Kidney capillary endothelial cell (primary cell): ENCODE measurements around the gene SETBP1.
"Not testable (repeated sequence)": the region's sequence is repeated elsewhere in the genome, so short reads cannot be mapped to it uniquely, and the experiment has no call there.

Experiments used
- DNase-seq: peaks from one replicate; pipeline ENCODE4 v3.0.0-alpha.2; 2018; ENCODE audit warnings: low spot score

SETBP1 gene

DNA sequence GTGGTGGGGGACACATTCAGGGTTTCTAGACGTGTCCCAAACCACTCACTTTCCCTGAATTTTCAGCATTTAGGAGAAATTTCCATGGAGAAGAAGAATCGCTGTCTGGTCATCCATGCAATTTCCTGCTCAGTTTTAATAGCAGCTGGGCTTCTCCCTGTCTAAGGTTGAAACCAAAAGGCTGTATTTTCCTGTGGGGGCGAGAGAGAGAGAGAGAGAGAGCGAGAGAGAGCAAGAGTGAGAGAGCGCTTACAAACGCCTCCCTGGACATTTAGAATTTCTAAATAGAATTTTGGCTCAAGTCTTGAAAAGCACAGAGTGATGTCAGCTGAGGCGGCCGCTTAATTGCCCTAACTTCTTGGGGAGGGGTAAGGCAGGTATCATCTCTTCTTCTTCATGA is 110.8 kb downstream of the SETBP1 start:
- no peak for DNase-seq

DNA sequence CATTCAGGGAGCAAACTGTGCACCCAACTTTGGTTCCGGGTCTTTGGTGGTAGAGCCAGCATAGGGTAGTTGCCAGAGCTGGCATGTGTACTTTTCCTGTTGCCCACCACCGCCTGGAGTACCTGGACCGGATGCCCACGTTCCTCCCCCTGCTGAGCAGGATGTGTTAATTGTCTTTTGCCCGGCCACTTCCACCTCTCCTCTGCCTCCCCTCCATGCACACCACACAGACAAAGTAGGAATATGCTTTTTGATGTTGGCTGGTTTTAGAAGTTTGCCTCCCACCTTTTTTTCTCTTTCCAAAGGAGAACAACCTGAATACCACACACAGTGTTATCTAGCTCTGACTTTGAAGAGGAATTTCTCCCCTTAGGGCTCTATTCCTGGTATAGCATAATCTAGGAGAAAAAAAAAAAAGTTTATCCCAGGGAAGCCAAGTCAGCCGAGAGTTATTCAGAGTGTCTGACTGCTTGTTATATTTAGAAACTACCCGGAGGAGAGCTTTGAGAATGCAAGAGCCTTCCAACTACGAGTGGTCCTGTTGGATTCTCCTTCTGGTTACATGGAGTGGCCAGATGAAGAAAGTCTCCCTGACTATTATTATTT is 111.9 kb downstream of the SETBP1 start:
- no peak for DNase-seq

DNA sequence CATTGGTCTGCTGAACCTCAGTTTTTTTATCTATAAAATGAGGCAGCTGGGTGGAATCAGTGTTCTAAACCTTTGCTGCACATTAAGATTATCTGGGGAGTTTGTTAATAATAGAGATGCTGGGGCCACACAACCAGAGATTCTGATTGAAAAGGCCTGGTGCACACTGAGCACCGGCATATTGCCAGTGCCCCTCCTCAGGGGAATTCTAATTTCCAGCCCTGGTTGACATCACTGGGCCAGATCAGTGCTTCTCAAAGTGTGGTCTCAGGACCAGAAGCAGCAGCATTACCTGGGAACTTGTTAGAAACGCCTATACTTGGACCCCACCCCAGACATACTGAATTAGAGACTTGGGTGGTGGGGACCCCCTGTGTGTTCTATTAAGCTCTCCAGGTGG is 112.5 kb downstream of the SETBP1 start:
- DNase-seq: no peak

DNA sequence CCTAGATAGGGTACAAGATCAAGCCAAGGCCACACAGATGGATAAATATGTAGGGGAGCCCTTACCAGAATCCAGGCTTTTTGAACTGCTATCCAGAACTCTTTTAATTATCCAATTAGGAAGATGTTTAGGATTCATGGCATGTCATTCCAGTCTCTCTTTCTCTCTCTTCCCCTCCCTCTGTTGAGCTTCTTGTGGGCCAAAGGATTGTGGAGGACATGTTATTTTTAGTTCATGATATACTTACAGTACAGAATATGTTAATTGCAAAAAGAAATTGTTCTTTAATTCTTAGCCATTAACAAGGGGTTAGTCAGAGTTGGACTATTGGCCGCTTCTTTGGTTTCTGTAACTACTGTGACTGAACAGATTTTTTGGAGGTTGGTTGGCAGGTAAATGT is 113.0 kb downstream of the SETBP1 start:
- no peak for DNase-seq

DNA sequence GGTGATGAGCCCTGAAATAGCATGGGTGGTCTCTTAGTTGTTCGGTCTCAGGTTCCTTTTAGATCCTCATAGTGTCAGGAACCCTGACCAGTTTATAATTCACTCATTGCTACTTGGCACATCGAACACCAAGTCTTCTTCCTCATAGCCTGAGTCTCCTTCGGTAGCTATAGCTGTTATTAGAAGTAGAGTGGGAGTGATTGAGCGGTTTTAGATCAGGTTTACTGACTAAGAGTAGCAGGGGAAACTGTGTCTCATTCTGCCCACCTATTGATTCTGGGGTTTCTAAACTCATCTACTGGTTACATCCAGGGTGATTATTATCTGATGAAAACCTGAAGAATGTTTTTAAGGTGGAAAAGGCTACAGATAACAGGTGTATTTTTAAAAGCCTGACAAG is 114.6 kb downstream of the SETBP1 start:
- no peak for DNase-seq

DNA sequence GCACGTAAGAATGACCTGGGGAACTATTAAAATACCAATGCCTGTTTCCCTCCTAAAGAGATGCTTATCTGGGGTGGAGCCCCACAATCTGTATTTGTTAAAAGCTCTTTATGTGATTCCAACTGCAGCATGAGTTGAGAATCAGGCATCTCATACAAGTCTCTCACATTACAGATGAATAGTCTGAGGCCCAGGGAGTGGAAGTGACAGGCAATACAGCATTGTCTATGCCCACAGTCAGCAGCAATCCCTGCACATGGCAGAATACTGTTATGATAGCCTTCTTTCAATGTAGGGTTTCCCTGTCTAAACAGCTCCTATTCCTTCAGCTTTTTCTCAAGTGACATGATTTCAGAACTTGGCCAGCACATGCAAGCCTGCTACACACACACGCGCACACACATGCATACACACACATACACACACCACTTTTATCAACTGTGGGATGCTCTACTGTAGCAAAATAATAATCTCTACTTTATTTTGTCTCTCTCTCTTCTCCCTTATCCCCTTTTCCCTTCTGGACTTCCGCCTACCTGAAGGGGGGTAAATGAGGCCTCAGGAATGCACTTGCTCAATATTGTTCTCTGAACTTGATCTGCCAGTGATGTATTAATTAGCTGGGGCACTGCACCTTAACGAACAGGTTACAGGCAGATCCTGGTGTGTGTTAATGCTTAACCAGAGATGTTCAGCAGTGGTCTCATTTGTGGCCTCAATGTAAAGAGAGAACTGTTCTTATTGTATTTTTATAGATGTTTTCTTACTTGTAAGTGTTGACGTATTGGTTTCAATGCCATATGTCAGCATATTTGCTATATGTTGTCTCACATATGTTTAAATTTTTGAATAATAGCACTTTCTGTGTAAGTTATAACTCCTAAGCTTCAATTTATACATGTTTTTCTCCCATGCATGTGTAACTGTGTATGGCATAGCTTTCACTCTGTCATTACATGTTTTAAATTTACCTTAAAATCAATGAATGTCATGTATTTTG is 116.0 kb downstream of the SETBP1 start:
- DNase-seq: no peak

DNA sequence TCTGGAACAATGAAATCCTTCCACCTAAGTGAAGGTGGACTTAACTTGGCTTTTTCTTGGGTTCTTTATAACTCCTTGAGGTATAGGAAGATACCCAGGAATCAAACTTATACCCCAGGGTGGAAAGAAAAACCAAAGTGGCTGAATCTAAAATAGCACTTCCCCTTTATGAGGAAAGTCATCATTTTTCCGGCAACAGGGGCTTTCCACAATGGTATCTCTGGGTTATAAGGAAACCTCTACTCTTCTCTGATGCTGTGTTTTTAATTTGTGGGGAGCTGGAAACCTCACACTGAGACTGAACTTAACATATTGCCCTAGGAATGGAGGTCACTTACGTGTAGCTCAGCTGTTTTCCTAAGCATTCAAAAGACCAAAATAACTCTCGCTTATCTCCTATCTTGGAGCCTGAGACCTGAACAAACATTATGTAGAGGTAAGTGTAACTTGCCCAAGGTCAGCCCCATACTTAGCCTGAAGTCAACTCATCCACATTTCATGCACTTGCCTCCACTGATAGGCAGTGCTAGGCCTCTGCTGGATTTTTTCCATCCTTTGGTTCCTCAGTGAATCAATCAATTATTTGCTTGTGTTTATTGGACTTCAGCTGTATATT is 117.9 kb downstream of the SETBP1 start:
- no peak for DNase-seq

DNA sequence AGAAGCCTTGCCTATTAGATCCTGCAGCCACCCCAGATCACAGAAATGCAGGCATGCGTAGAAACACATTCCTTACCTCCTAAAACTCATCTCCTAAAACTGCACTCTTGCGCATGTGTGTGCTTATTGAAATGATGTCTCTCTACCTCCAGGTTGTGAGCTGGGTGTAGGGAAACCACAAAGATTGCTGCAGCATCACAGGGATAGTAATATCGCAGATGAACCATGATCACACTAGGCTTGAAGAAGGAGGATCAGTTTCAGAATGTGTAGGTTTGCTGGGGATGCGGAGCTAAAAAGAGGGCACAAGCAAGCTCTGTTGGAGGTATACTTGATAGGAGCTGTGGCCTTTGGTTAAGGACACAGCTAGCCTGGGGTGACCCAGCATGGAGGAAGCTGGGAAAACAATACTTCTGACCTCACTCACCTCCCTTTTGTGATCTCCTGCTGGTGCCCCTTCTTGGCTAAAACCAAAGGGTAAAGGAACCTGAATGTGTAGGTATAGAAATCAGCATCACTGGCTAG is 118.8 kb downstream of the SETBP1 start:
- no peak for DNase-seq

DNA sequence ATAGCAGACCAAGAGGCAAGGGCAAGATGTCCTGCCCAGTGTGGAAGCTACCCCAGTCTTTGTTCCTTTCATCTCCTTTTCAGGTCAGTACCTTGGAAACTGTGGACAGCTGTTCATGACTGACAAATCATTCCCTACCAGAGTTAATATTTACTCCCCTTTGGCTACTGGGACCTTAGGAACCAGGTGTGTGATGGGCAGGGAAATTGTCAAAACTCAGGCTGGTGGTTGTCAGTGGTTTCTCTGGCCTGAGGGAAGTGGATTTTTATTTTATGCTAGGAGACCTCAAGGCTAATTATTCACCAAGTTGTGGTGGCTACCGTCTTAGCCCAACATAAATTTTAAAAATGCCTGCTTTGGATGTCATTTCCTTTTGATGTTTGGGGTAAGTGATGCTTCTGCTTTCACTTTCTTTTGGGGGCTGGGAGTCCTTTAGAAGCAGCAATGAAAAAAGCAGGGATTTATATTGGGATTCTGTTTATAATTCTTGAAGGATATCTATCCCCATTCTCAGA is 119.3 kb downstream of the SETBP1 start:
- no peak for DNase-seq

DNA sequence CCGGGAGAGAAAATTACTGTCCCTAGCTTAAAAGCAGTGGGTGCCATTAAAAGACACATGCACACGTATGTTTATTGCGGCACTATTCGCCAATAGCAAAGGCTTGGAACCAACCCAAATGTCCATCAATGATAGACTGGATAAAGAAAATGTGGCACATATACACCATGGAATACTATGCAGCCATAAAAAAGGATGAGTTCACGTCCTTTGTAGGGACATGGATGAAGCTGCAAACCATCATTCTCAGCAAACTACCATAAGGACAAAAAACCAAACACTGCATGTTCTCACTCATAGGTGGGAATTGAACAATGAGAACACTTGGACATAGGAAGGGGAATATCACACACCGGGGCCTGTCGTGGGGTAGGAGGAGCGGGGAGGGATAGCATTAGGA is 120.1 kb downstream of the SETBP1 start:
- not testable (repeated sequence) for DNase-seq

DNA sequence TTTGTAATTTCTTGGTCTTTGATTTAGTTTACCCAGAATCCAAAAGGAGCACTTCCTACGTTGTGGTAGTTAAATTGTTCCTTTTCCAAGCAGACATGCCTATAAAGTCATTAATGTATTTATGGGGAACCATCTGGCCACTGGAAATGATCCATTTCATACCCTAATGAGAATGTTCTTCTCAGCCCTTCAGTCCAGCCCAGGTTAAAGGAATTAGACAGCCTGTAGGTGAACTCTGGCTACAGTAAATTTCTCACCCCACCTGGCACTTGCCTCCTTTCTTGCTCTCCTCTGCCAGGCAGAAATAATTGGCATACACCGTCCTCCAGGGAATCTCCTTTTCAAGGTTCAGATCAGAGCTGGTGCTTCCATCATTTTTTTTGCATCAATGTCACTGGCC is 121.1 kb downstream of the SETBP1 start:
- DNase-seq: no peak

DNA sequence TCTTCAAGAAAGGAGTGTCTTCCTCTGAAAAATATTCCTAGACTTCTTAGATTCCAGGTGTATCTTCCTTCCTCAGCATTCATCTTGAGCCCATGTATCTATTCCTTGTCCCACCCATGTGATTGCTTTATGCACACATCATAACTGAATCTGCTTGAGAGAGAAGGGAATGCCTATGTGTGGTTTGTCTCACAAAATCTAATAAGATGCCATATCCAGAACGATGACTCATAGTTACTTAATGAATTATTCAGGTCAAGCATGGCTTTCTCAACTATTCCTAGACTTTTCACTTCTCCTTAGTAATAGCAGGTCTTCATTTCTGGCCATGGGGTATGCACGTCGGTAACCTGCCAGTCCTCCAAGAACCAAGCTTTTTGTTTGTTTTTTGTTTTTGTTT is 121.8 kb downstream of the SETBP1 start:
- DNase-seq: no peak

DNA sequence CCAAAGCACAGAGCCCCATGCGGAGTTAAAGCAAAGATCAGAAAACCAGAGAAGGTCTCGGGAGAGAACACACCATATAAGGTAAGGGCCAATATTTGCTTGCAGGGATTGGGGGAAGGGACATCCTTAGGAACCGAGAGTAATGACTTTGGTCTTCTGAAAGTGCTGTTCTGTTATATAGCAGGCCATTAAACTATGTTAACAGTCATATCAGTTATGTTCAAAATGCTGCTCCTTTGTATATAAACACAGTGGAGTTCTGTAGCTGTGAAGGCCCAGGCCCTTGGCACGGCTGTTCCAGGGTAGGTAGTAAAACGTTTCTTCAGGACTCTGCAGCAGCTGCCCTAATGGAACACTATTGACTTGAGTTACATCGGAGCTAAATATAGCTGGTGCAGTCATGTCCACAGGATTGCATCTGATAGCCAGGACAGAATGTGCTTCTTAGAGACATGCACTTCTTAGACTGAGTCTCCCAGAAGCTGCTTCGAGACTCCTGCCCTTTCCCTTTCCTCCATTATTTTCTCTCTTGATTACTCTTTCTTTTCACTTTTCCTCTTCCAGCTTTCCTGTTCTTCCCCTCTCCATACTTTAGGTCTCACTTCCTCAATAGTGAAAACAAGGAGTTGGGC is 122.4 kb downstream of the SETBP1 start:
- no peak for DNase-seq

DNA sequence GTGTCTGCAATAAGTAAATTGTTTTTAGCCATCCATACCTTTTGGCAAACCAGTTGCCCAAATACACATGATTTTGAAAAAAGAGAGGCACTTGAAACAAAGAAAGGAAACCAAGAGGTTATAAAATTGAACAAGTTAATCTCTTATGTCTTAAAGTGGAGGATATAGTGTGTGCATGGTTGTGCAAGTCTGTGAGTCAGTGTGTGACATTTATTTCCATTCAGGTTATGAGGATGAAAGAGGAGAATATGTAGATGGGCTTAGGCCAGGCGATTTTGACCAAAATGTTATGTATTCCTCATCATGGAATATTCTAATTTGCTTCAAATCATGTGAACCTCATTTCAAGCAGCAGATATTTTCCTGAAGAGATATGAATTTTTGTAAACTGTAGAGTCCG is 123.3 kb downstream of the SETBP1 start:
- DNase-seq: no peak

DNA sequence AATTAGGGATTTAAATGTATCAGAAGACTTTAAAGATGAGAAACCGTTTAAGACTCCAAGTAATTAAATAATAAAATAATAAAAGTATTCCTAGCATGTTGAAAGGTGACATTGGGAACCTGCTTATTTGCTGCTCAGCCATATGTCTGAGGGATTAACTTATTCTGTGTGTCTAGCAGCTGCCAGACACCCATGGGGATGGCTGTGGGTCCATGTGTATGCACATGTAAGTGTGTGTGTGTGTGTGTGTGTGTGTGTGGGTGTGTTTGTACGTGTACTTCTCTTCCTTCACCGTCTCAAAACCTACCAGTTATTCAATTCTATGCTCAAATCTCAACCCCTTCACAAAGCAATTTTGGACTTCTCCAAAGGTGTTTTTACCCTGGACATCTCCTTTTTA is 124.5 kb downstream of the SETBP1 start:
- DNase-seq: no peak

DNA sequence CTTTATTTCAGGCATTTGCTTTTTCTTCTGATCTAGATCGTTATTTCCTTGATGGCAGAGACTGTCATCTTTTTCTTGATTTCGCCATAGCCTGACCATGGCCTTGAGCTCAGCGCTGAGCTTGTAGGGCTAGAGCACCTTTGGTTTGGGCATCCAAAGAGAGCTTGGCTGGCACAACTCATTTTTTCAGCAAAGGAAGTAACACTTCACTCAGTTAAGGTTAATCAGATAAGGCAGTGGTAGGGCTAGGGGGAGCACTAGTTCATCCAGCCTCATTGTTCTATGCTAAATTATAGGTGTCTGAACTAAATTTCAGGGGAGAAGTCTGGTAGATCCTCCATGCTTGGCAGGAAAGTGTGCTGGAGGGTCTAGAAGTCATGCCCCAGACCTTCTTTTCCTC is 125.0 kb downstream of the SETBP1 start:
- no peak for DNase-seq

DNA sequence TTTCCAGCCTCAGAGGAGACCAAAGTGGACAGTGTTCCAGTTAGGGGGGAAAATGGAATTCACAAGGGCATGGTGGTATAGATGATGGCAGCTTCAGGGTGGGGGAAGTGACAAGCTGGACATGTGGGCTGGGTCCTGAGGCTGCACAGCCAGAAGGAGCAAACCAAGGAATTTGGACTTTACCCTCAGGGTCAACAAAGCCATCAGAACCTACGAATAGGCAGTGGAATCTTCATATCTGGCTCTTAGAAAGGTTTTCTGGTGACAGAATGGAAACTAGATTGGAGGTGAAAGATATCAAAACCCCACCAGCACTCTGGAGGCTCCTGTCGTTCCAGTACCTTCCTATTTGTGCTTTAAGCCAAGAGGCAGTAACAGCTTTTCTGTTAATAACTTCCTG is 127.1 kb downstream of the SETBP1 start:
- DNase-seq: no peak

DNA sequence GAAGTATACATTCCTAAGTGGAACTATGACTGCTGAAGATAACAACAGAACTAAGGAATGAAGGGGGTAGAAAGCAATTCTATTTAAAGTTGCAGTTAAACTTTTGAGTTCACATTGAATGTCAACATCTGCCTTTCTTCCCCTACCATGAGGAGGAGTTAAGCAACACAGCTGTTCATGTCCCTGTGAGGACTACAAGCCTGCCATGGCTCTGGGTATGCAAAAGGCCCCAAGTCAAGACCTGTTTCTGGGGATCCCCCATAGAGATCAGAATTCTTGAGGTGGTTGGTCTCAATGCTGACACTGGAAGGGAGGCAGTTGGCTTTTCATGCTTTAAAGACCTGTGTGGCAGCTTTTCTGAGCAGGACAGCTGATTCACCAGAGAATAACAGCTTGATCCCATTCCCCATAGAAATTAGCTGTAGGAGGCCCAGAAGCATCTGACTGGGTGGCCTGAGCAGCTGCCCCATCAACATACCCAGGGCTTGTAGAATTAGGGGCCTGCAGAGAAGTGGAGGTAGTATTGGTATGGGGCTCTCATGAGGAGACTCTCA is 131.0 kb downstream of the SETBP1 start:
- DNase-seq: no peak

DNA sequence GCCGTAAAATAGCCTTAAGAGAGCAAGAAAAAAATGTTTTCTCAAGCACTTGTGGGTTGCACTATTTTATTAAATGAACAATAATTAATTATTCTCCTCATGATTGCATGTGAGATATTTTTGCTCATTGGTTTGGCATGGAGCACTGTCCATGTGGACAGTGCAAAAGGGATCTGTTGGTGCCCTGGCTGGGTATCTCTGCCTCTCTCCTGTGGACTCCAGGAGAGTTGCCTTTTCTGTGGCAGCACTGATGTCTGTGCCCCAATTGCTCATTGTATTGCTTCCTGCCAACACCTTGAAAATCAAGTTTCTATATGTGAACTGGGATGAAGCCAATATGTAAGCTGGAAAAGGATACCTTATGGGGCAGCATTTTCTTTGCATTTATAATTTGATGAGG is 131.7 kb downstream of the SETBP1 start:
- no peak for DNase-seq

DNA sequence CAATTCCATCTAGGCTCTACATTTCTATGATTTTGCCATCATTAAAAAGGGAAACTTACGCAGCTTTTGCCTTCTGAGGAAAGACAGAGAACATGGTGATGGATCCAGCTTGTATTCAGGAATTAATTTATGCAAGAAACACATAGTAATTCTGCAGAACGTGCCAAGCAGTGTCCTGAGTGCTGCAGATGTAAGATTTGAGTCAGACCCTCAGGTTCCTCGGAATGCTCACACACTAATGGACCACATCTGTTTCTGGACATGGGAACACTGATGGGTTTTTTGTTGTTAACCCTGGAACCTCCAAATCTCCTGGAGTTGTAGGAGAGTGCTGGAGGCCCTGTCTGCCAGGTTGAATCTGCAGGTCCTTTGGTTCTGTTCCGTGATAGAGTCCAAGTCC is 132.9 kb downstream of the SETBP1 start:
- no peak for DNase-seq

DNA sequence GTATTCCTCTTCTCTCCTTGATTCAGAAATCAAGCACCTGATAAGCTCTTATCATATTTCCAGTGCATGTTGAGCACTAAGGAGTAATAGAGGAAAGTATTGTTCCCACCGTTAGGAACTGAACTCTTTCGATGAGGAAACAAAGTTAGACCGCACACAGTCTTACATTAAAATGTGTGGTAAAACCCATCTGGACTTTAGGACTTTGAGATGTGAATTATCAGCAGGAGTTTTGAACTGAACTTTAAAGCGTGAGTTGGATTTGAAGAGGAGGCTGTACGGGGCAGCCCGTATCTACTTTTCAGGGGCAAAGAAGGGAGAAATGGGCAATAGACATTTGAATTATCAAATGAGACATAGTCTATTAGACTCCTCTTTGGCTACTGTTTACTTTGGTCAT is 134.4 kb downstream of the SETBP1 start:
- DNase-seq: no peak

DNA sequence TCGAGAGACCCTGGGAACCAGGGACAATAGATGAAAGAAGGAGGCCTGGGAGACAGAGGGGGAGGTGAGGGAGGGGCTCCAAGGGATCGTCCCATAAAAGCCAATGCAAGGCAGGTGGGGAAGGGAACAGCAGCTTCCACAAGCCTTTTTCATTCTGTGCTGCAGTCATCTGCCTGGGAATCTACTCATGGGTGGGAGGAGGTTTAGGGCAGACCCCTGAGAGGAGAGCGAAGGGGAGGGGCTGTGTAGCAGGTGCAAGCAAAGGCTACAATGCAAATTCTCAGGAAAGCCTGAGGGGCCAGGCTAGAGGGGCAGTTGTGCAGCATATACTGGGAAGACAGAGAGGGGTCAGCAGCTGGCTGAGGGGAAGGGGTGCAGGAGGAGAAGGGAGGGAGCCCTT is 135.4 kb downstream of the SETBP1 start:
- no peak for DNase-seq
